Gastrocnemius medialis (tissue), 4 donors: ENCODE data around the gene SZRD1.

Experiments used
- POLR2A ChIP-seq, 2 donors: fragments of 450-650 bp; IDR thresholded peaks; one replicate each; pipeline ENCODE4 v1.6.1; 2017; ENCODE audit warnings: antibody characterized with exemption in 2 of 2, mild to moderate bottlenecking in 2 of 2, moderate library complexity in 2 of 2
- TF ChIP-seq, protein P1 (sequence below), 5 experiments: fragments of 450-650 bp in 3 of 5; fragments of 200-600 bp in 2 of 5; sonication (generic) in 2 of 5; IDR thresholded peaks in 4 of 5; conservative IDR thresholded peaks in 1 of 5; 1 replicate in 4 of 5; 2 replicates in 1 of 5; pipeline ENCODE4 v1.5.1; 2016 to 2019; ENCODE audit warnings: antibody characterized with exemption in 5 of 5, mild to moderate bottlenecking in 3 of 5, moderate library complexity in 3 of 5

- TF ChIP-seq, protein P1, sequence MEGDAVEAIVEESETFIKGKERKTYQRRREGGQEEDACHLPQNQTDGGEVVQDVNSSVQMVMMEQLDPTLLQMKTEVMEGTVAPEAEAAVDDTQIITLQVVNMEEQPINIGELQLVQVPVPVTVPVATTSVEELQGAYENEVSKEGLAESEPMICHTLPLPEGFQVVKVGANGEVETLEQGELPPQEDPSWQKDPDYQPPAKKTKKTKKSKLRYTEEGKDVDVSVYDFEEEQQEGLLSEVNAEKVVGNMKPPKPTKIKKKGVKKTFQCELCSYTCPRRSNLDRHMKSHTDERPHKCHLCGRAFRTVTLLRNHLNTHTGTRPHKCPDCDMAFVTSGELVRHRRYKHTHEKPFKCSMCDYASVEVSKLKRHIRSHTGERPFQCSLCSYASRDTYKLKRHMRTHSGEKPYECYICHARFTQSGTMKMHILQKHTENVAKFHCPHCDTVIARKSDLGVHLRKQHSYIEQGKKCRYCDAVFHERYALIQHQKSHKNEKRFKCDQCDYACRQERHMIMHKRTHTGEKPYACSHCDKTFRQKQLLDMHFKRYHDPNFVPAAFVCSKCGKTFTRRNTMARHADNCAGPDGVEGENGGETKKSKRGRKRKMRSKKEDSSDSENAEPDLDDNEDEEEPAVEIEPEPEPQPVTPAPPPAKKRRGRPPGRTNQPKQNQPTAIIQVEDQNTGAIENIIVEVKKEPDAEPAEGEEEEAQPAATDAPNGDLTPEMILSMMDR (IDR thresholded peaks at IDR 0.05 in 4 of 5, conservative IDR thresholded peaks at IDR 0.05 in 1 of 5), result no peak
- no peak for TF ChIP-seq POLR2A (IDR thresholded peaks at IDR 0.05)
Measured at GRCh38 chr1:16385659-16386453, 18.8 kb downstream of the SZRD1 start.
